ENCODE measurements around the gene GIGYF1.

- TF ChIP-seq CTCF (conservative IDR thresholded peaks at IDR 0.05) (no peak), ZFX (IDR thresholded peaks at IDR 0.05) (no peak)
Observed at GRCh38 chr7:100735730-100736129, 41.7 kb upstream of the GIGYF1 start.

Data from C4-2B (cell line).